Testis (tissue), 3 donors: ENCODE measurements around the gene MEGF9. TPM values are rescaled to one million over a fixed set of nuclear protein-coding genes. Genes with fewer than 3 reads are reported as not detected.
A peak's percentile ranks its signal among the peaks of the same experiment; 100 is the strongest.

ENCODE experiments used
- DNase-seq: peaks from one replicate; pipeline ENCODE4 v3.0.0-alpha.2; 2019
- H3K27ac ChIP-seq, 2 donors: fragments of 200-600 bp; sonication (generic); one replicate each; pipeline ENCODE4 v1.5.1; 2019
- H3K27me3 ChIP-seq: fragments of 200-600 bp; sonication (generic); one replicate; pipeline ENCODE4 v1.5.1; 2019
- H3K36me3 ChIP-seq: fragments of 200-600 bp; sonication (generic); one replicate; pipeline ENCODE4 v1.5.1; 2017; ENCODE audit warnings: low read depth; ENCODE audit errors: missing control alignments
- H3K4me1 ChIP-seq: fragments of 200-600 bp; sonication (generic); one replicate; pipeline ENCODE4 v1.5.1; 2019
- H3K4me3 ChIP-seq, 2 donors: fragments of 200-600 bp; sonication (generic); one replicate each; pipeline ENCODE4 v1.5.1; 2017 to 2019
- H3K9me3 ChIP-seq: fragments of 200-600 bp; sonication (generic); one replicate; pipeline ENCODE4 v1.5.1; 2017
- POLR2A ChIP-seq: fragments of 450-650 bp; IDR thresholded peaks from one replicate; pipeline ENCODE4 v1.6.1; 2017; ENCODE audit warnings: antibody characterized with exemption, mild to moderate bottlenecking, moderate library complexity
- WGBS, 2 donors: methylation state at CpG; one replicate each; pipeline ENCODE4 v1.1.5; 2018; 5-methylcytosine and 5-hydroxymethylcytosine counted together
- intact Hi-C: fragments of 100-400 bp; cut with DNase I; formaldehyde crosslinking; loops from one replicate; pipeline ENCODE4 v1.15.1; 2023; ENCODE audit warnings: low total_unique reads
- polyA plus RNA-seq: library from polyadenylated mRNA; stranded (reverse); fragments of 350-450 nt; fragmentation: Illumina TruSeq; extraction: RNeasy Lipid Tissue Mini Kit (QIAGEN cat#74804); gene quantifications from one replicate; pipeline ENCODE4 v1.2.3, GENCODE V29; 2014; ENCODE audit warnings: low read depth, low replicate concordance; ENCODE audit not compliant: insufficient read depth
- total RNA-seq, 2 donors: library from RNA; depleted of rRNA; stranded (reverse); fragments of >200 nt; gene quantifications; one replicate each; pipeline ENCODE4 v1.2.3, GENCODE V29; 2016
- TF ChIP-seq, protein P1 (sequence below), 3 experiments: fragments of 450-650 bp in 2 of 3; fragments of 200-600 bp in 1 of 3; sonication (generic) in 1 of 3; IDR thresholded peaks; one replicate each; pipeline ENCODE4 v1.5.1; 2016 to 2019; ENCODE audit warnings: antibody characterized with exemption in 3 of 3, mild to moderate bottlenecking in 2 of 3, moderate library complexity in 1 of 3

MEGF9 gene
- total and polyA plus RNA-seq, 3 donors from 2014 or later, result 7.2 to 8.5 (median 8.2) TPM

DNA sequence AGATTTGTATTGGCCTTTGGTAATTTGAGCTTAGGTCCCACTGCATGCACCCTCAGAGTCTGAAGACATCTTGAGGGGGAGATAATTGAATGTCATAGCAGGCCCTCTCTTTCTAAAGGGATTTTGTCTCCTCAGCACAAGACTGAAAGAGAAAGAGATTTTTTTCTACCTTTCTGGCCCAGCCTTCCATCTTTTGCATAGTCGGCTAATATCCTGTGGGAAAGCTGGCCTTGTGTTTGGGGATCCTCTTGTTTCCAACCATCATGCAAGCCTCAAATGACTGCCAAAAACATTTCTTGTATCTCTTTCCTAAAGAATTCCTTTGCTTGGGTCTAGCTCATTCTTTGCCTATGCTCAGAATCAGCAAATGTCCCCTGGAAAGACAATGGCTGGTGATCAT is 92.3 kb downstream of the MEGF9 start:
- no peaks in the 10 kb centered on the region for H3K27me3 ChIP-seq
- no peak for TF ChIP-seq POLR2A
- TF ChIP-seq, protein P1, sequence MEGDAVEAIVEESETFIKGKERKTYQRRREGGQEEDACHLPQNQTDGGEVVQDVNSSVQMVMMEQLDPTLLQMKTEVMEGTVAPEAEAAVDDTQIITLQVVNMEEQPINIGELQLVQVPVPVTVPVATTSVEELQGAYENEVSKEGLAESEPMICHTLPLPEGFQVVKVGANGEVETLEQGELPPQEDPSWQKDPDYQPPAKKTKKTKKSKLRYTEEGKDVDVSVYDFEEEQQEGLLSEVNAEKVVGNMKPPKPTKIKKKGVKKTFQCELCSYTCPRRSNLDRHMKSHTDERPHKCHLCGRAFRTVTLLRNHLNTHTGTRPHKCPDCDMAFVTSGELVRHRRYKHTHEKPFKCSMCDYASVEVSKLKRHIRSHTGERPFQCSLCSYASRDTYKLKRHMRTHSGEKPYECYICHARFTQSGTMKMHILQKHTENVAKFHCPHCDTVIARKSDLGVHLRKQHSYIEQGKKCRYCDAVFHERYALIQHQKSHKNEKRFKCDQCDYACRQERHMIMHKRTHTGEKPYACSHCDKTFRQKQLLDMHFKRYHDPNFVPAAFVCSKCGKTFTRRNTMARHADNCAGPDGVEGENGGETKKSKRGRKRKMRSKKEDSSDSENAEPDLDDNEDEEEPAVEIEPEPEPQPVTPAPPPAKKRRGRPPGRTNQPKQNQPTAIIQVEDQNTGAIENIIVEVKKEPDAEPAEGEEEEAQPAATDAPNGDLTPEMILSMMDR (IDR thresholded peaks at IDR 0.05), result no peak
- DNase-seq, result no peak
- no peaks in the 10 kb centered on the region for H3K9me3 ChIP-seq
- WGBS, 2 donors, result 87 to 93% methylated on average over 1 of the region's 1 CpG
- no peak overlapping the region for H3K4me3 ChIP-seq
- intact Hi-C loops, result no loop called here
- H3K36me3 ChIP-seq, result no peaks in the 10 kb centered on the region
- H3K27ac ChIP-seq, result no peak overlapping the region
- H3K4me1 ChIP-seq, result no peaks in the 10 kb centered on the region

DNA sequence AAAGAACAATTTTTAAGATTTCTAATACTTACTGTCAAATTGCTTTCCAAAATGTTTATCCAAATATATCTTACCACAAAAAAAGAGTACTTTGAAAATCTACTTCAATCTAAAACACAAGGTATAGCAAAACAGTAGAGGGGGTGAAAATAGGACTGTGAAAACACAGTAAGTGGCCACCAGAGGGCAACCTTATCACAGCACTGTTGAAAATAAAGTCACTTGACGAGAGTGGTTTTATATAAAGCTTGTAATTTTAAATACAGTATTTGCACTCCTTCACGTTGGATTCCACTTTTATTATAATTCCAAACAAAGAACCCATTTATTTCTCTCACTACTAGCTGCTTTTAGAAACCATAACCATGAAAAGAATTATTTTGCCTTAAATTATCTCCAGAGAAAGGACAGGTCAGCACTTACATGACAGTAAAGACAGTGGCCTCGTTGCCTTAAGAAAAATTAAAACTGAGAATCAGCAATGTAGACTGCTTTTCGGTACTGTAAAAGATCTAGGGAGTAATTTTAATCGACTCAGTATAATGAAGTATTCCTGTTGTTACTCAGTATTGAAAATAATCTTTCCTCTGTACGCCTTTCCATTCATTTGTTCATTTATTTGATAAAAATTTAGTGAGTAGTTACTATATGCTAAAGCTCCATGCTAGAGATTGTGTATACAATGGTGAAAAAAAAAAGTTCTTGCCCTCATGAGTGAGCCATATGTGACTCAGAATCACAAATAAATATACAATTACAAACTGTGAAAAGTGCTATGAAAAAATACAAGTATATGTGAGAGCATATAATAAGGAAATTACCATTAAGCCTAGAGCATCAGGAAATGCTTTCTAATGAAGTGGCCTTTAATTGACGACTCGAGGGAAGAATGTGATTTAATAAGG is 94.3 kb downstream of the MEGF9 start:
- H3K36me3 ChIP-seq, result no peaks in the 10 kb centered on the region
- no peaks in the 10 kb centered on the region for H3K27me3 ChIP-seq
- TF ChIP-seq, protein P1 (IDR thresholded peaks at IDR 0.05), result peak; percentile 77 to 87 (median 78)
- TF ChIP-seq POLR2A, result no peak
- DNase-seq, result peak; percentile 78
- H3K4me1 ChIP-seq, result no peaks in the 10 kb centered on the region
- 59 to 63% methylated on average over 8 of the region's 8 CpGs for WGBS, 2 donors
- intact Hi-C loops, result no loop called here
- no peak overlapping the region for H3K4me3 ChIP-seq
- H3K27ac ChIP-seq, result no peak overlapping the region
- no peaks in the 10 kb centered on the region for H3K9me3 ChIP-seq

DNA sequence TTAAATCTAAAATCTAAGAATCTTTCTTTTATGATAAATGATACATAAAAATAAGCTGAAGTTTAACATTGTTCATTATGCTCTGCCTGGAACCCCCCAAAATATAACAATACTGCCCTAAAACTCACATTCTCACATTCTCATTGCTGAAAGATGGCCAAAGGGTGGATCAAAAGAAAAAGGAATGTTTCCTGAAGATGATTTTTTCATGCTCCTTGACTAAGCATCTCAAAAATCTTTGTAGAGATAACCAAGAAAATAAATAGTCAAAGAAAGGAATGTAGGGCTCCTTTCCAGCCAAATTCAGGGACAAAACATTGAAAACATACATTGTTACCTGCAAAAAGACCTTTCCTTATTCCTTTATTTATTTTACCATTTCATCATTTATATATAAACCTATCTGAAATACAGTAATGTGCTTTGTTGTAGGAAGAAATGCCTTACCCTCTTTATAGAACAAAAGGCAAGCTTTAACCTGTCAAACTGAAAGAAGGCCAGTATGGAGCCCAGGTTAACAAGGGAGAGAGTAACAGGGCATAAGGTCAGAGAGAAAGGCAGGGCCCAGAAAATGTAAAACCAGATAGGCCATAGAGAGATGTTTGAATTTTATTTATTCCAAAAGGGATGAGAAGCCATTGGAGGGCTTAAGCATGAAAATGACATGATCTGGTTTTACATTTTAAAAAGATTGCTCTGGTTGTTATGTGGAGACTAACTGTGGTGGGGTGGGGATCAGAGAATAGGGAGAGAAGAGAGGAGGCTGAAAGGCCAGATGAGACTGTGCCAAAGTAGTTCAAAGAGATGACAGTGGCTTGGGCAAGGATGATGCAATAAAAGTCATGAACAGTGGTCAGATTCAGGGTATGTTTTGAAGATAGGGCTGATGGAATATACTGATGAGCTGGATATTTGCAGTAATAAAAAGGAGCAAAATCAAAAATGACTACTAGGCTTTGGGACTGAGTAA is 97.0 kb downstream of the MEGF9 start:
- Histone ChIP-seq H3K27ac (no peak overlapping the region), H3K36me3 (no peaks in the 10 kb centered on the region), H3K9me3 (no peaks in the 10 kb centered on the region), H3K4me1 (no peaks in the 10 kb centered on the region), H3K4me3 (no peak overlapping the region), H3K27me3 (no peaks in the 10 kb centered on the region)
- TF ChIP-seq POLR2A, result no peak
- TF ChIP-seq, protein P1 (IDR thresholded peaks at IDR 0.05), result no peak
- intact Hi-C loops, result no loop called here
- no peak for DNase-seq

DNA sequence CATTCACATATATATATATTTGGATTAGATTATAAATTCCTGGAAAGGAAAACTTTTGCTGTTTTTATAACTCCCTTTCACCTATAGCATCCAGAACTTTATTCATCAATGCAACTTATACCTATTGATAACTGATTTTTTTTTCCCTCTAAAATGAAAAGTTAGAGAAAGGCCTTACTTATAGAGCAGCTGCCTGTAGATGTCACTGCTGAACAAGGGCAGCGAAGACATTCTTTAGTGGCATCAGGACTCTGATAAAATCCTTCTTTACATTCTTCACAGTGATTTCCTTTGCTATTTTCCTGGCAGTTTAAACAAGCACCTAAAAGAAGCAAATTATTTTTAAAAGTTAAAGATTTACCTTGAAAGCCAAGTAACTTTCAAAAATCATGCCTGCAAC is 102.1 kb downstream of the MEGF9 start:
- no peaks in the 10 kb centered on the region for H3K27me3 ChIP-seq
- WGBS, 2 donors, result 94 to 100% methylated on average over 1 of the region's 1 CpG
- H3K27ac ChIP-seq, result no peak overlapping the region
- no peaks in the 10 kb centered on the region for H3K9me3 ChIP-seq
- TF ChIP-seq, protein P1 (IDR thresholded peaks at IDR 0.05), result no peak
- TF ChIP-seq POLR2A, result no peak
- no peaks in the 10 kb centered on the region for H3K4me1 ChIP-seq
- no peak overlapping the region for H3K4me3 ChIP-seq
- DNase-seq, result no peak
- intact Hi-C loops, result no loop called here
- no peaks in the 10 kb centered on the region for H3K36me3 ChIP-seq
